Lower leg skin (tissue), 4 donors: Measurements from ENCODE around the gene PRR14L. TPM values are rescaled to one million over a fixed set of nuclear protein-coding genes. Genes with fewer than 3 reads are reported as not detected.

Source experiments
- DNase-seq, 2 donors: peaks; one replicate each; pipeline ENCODE4 v3.0.0-alpha.2; 2019; ENCODE audit warnings: low spot score in 2 of 2
- H3K4me3 ChIP-seq: fragments of 200-600 bp; sonication (generic); 2 replicates; pipeline ENCODE4 v1.5.1; 2017; ENCODE audit warnings: mild to moderate bottlenecking, low read depth; ENCODE audit not compliant: poor library complexity, severe bottlenecking
- POLR2A ChIP-seq, 2 donors: fragments of 450-650 bp; IDR thresholded peaks; one replicate each; pipeline ENCODE4 v1.6.1; 2016 to 2017; ENCODE audit warnings: antibody characterized with exemption in 2 of 2, mild to moderate bottlenecking in 1 of 2, moderate library complexity in 1 of 2
- WGBS, 2 donors: methylation state at CpG; one replicate each; pipeline ENCODE4 v1.1.5; 2018; 5-methylcytosine and 5-hydroxymethylcytosine counted together
- intact Hi-C: fragments of 100-400 bp; cut with DNase I; formaldehyde crosslinking; loops from one replicate; pipeline ENCODE4 v1.15.0; 2023; ENCODE audit warnings: low total_unique reads
- total RNA-seq, 4 donors: library from RNA; depleted of rRNA; stranded (reverse); fragments of >200 nt; gene quantifications; one replicate each; pipeline ENCODE4 v1.1.0, GENCODE V29; 2016
- TF ChIP-seq, protein P1 (sequence below), 3 donors: fragments of 450-650 bp; IDR thresholded peaks; one replicate each; pipeline ENCODE4 v1.5.1; 2016; ENCODE audit warnings: antibody characterized with exemption in 3 of 3, mild to moderate bottlenecking in 3 of 3, moderate library complexity in 2 of 3

The PRR14L gene
- total RNA-seq, 4 donors from 2014 or later: 27.0 to 32.7 (median 29.7) TPM

DNA sequence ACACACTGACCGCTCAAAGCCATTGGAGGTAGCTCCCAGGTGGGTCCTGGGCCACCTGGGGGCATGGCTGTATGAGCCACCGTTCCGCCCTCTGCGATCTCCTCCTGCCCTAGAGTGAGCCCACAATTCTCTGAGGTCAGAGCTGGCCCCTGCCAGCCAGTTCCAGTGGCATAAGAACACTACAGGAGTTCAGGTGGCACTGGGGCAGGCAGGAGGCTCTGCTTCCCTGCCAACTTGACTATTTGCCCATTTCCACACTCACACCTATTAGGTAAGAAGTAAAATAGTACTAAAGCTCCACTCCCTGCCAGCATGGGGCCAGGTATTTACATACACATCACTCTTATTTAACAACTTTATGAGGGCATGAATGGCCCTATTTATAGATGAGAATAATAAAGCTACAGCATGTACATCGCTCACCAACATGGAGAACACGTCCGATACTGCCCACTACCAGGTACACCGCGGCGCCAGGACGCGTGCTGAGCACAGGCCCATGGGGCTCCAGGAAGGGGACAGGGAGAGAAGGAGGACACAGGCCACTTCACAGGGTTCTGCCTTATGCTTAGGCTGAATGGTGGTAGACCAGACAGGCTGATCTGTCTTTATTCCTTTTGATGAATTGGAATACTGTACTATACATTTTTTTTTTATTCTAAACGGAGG lies 114.2 kb downstream of the PRR14L start:
- intact Hi-C loops: no loop called here
- 85 to 86% methylated on average over 13 of the region's 13 CpGs for WGBS, 2 donors
- H3K4me3 ChIP-seq: no peak overlapping the region
- no peak for DNase-seq
- TF ChIP-seq, protein P1, sequence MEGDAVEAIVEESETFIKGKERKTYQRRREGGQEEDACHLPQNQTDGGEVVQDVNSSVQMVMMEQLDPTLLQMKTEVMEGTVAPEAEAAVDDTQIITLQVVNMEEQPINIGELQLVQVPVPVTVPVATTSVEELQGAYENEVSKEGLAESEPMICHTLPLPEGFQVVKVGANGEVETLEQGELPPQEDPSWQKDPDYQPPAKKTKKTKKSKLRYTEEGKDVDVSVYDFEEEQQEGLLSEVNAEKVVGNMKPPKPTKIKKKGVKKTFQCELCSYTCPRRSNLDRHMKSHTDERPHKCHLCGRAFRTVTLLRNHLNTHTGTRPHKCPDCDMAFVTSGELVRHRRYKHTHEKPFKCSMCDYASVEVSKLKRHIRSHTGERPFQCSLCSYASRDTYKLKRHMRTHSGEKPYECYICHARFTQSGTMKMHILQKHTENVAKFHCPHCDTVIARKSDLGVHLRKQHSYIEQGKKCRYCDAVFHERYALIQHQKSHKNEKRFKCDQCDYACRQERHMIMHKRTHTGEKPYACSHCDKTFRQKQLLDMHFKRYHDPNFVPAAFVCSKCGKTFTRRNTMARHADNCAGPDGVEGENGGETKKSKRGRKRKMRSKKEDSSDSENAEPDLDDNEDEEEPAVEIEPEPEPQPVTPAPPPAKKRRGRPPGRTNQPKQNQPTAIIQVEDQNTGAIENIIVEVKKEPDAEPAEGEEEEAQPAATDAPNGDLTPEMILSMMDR (IDR thresholded peaks at IDR 0.05): no peak
- TF ChIP-seq POLR2A (IDR thresholded peaks at IDR 0.05): no peak

DNA sequence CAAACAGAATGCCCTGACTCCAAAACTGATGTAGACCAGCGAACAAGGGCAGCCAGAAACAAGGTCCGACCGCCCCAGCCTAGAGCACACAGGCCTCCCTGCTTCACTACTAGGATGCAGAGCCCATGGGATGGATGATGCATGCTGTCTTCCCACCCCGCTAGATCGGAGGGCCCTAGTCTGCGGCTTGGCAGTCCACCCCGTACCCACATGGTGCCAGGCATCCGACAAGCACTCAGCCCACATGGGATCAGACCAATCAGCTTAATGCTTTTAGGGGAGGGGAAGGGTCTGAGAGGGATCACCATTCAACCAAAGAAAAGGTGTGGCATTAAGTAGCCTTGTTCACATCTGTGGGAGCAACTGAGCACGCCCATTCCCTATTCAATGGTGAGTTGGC lies 118.5 kb downstream of the PRR14L start:
- TF ChIP-seq, protein P1 (IDR thresholded peaks at IDR 0.05): no peak
- no peak for TF ChIP-seq POLR2A (IDR thresholded peaks at IDR 0.05)
- no peak overlapping the region for H3K4me3 ChIP-seq
- 58 to 74% methylated on average over 8 to 9 of the region's 9 CpGs for WGBS, 2 donors
- intact Hi-C loops: no loop called here
- no peak for DNase-seq

Other genes with a start within 250 kb of the PRR14L start
- 10 to 100 TPM; 32.0 to 62.5 (median 45.5) TPM for gene PISD, start 87.9 kb downstream of the PRR14L start, total RNA-seq
- 10 to 100 TPM; 11.7 to 15.4 (median 13.3) TPM for gene DEPDC5, start 3.9 kb upstream of the PRR14L start, total RNA-seq
- 10 to 100 TPM; 57.8 to 94.0 (median 80.7) TPM for gene YWHAH, start 194.4 kb upstream of the PRR14L start, total RNA-seq